Measurements from ENCODE around the gene SCYGR5. TPM values are rescaled to one million over a fixed set of nuclear protein-coding genes. Genes with fewer than 3 reads are reported as not detected.
"Not testable (repeated sequence)": the region's sequence is repeated elsewhere in the genome, so short reads cannot be mapped to it uniquely, and the experiment has no call there.

The SCYGR5 gene
- total RNA-seq (not detected), polyA plus RNA-seq (not detected)
- long read RNA-seq, donor 1 = 0 reads
- long read RNA-seq, donor 2 = 0 reads
- long read RNA-seq, donor 3 = 0 reads

DNA sequence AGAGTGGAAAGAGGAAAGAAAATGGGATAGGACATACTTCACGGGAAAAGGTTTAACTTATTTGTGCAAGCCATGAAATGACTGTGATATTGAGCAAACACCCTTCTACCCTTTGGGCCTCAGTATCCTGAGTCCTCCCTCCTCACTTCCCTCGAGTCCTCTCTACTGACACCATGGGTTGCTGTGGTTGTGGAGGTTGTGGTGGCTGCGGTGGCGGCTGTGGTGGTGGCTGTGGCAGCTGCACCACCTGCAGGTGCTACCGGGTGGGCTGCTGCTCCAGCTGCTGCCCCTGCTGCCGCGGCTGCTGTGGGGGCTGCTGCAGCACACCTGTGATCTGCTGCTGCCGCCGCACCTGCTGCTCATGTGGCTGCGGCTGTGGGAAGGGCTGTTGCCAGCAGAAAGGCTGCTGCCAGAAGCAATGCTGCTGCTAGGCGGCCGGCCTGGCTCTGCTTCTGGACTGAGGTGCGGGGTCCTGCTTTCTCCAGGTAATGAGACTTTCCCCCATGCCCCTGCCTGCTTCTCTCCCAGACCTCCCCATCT, at the start of gene SCYGR5:
Gene SCYGR5, plus strand, starts transcription at position 174 of the 540 bp plus-strand sequence. Its CDS starts 0 bp downstream, at position 174.
- not testable (repeated sequence) for H3K27ac ChIP-seq
- intact Hi-C loops (cut with DNase I) = loop anchor here in 1 of 10 donors (10.0 kb wide), 1 partner anchor 202 kb away; no protein-coding TSS in a partner anchor

GRCh38 chr2:227617316-227618230, 49.0 kb upstream of the SCYGR5 start, which contains the start of gene SCYGR4:
TSS of gene SCYGR4 (plus strand) at chr2:227617498. CDS start at chr2:227617498, 0 bp downstream.
- Histone ChIP-seq H3K36me3 (no peaks in the 10 kb centered on the region), H3K27ac (no peak within 1 kb of the TSS), H3K4me3 (no peak within 1 kb of the TSS), H3K4me1 (no peaks in the 10 kb centered on the region), H3K9me3 (peaks cover 0 to 6% (median under 1%) of the 10 kb centered on the region in 12 donors), H3K27me3 (peaks cover 0 to 8% (median 0%) of the 10 kb centered on the region in 9 donors)
- intact Hi-C loops (cut with DNase I) = no loop called here
- WGBS, 4 donors = 70 to 78% (median 71%) methylated on average over 10 to 20 of the region's 20 CpGs
- DNase-seq (no peak), ATAC-seq (peak in 1 of 4 donors; percentile 36)
- TF ChIP-seq, protein P1, sequence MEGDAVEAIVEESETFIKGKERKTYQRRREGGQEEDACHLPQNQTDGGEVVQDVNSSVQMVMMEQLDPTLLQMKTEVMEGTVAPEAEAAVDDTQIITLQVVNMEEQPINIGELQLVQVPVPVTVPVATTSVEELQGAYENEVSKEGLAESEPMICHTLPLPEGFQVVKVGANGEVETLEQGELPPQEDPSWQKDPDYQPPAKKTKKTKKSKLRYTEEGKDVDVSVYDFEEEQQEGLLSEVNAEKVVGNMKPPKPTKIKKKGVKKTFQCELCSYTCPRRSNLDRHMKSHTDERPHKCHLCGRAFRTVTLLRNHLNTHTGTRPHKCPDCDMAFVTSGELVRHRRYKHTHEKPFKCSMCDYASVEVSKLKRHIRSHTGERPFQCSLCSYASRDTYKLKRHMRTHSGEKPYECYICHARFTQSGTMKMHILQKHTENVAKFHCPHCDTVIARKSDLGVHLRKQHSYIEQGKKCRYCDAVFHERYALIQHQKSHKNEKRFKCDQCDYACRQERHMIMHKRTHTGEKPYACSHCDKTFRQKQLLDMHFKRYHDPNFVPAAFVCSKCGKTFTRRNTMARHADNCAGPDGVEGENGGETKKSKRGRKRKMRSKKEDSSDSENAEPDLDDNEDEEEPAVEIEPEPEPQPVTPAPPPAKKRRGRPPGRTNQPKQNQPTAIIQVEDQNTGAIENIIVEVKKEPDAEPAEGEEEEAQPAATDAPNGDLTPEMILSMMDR (IDR thresholded peaks at IDR 0.05) = no peak
- no peak for TF ChIP-seq POLR2A (IDR thresholded peaks at IDR 0.05)

More for the DNA sequence above, at the start of gene SCYGR5:
- not testable (repeated sequence) for H3K4me3 ChIP-seq, H3K4me1 ChIP-seq, H3K36me3 ChIP-seq, H3K27me3 ChIP-seq, DNase-seq, H3K9me3 ChIP-seq, ATAC-seq
- 90 to 92% (median 91%) methylated on average over 11 to 13 of the region's 13 CpGs for WGBS, 4 donors

GRCh38 chr2:227623226-227623625, 43.4 kb upstream of the SCYGR5 start:
- TF ChIP-seq, protein P1 (IDR thresholded peaks at IDR 0.05) = no peak
- no peak for TF ChIP-seq POLR2A (IDR thresholded peaks at IDR 0.05)
- DNase-seq (no peak), ATAC-seq (no peak)
- Histone ChIP-seq H3K9me3 (peaks cover 0 to 9% (median 3%) of the 10 kb centered on the region in 12 donors), H3K27me3 (peaks cover 0 to 2% (median 0%) of the 10 kb centered on the region in 9 donors), H3K27ac (no peak overlapping the region), H3K4me1 (no peaks in the 10 kb centered on the region), H3K36me3 (no peaks in the 10 kb centered on the region), H3K4me3 (no peak overlapping the region)
- intact Hi-C loops (cut with DNase I) = no loop called here

DNA sequence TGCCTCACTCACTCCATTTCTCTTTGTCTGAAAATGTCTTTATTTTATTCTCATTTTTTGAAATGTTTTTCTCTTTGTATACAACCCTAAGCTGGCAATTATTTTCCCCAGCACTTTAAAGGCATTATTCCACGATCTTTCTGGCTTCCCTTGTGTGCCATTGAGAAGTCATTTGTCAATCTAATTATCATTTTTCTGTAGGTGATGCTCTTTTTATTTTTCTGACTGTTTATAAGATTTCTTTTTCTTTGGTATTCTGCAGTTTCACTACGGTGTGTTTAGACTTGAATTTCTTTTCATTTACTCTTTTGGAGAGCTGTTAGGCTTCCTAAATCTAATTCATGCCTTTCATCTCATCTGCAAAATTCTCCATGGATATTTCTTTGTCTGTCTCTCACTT, 41.2 kb upstream of the SCYGR5 start:
- H3K9me3 ChIP-seq = peaks cover 0 to 9% (median 3%) of the 10 kb centered on the region in 12 donors
- H3K36me3 ChIP-seq = no peaks in the 10 kb centered on the region
- H3K4me1 ChIP-seq = no peaks in the 10 kb centered on the region
- H3K4me3 ChIP-seq = no peak overlapping the region
- no peak overlapping the region for H3K27ac ChIP-seq
- TF ChIP-seq POLR2A (IDR thresholded peaks at IDR 0.05) = no peak
- TF ChIP-seq, protein P1 (IDR thresholded peaks at IDR 0.05) = no peak
- DNase-seq (no peak), ATAC-seq (no peak)
- intact Hi-C loops (cut with DNase I) = no loop called here
- peaks cover 0 to 7% (median 0%) of the 10 kb centered on the region in 9 donors for H3K27me3 ChIP-seq
- 57 to 70% (median 67%) methylated on average over 2 of the region's 2 CpGs for WGBS, 4 donors

Data from heart left ventricle (tissue), 16 donors.